GM19467 (cell line): ENCODE measurements around the gene UBE2O.

Experiments
- ATAC-seq: cut with Tn5 transposase; IDR thresholded peaks from one replicate; pipeline ENCODE4 v1.9.1; 2021; ENCODE audit warnings: mild to moderate bottlenecking, moderate library complexity; ENCODE audit not compliant: unreplicated experiment

UBE2O gene

DNA sequence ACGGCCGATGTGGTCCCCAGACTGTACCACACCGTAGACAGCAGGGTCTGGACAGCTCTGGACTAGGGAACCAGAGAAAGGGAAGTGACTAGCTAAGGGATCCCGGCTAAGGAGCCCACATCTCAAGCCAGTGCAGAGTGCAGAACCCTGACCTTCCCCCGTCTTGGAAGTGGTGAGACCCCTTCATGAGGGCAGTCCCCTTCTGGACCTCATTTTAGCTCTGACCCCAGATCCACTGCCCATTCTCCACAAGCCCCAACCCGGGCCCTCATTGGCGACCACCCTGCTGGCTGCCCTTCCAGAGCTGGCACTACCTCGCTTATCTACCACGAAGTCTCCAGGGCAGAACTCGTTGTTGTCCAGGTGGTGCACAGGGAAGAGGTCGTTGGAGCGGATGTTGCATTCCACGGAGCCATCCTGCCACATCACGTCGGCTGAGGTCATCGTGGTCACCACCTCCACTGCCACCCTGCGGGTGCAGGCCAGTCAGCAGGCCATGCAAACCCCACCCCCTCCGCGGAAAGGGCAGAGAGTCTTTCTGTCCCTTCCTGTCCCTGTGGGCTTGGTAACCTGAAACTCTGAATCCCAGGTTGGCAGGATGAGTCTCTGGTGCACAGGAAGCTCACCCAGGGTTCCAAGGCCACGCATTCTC is 54.3 kb downstream of the UBE2O start:
- ATAC-seq: no peak

GRCh38 chr17:76397687-76398522 is 55.0 kb downstream of the UBE2O start:
- ATAC-seq: no peak

DNA sequence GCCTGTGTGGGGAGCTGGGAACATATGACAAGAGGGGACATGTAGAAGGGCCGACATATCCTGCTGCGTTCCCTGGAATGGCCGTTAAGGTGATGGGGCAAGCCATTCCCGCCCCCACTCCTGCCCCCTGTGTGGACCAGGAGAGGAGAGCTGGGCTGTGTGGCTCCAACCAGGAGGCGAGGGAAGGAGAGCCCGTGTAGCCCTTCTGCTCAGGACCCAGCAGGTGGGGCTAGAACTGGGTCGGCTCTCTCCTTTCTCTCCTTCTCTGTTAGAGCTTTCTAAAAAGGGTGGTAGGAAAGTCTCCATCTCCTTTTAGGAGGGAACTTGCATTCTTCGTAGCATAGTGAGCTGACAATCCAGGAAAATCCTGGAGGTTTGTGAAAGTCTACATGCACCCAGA is 55.8 kb downstream of the UBE2O start:
- ATAC-seq: no peak

DNA sequence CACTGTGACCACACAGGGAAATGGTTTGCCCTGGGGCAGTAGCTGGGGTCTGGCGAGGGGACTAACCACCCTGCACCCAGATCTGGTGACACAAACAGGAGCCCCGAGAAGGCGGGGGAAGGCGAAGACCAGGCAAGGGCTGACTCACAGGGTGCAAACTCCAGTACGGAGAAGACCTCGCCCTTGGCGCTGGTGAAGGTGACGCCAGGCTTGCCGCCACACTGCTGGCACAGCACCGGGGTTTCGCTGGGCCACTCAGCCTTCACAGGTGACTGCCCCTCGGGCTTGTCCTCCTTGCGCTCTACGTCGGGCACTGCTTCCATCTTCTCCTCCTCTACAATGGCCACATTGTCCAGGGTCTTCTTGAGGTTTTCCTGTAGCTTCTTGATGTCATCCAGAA is 57.0 kb downstream of the UBE2O start:
- ATAC-seq: no peak

DNA sequence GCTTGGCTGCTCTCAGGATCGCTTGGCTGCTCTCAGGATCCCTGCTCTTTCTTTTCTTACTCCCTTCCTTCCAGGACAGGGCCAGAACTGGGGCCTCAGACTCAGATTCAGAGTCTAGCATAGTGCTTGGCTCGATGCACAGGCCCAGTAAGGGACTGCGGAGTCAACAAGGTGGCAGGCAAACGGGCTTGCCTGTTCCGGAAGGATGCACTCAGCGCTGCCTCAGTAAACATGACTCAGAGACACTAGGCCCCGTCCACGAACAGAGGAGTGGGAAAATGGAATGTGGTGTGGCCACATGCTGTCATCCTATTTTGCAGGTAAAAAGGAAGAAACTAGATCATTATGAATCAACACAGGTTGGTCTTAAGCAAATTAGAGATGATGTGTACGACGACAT is 58.8 kb downstream of the UBE2O start:
- no peak for ATAC-seq

- no peak for ATAC-seq
Observed at GRCh38 chr17:76391200-76391715, 61.7 kb downstream of the UBE2O start.

GRCh38 chr17:76390003-76390421 is 62.9 kb downstream of the UBE2O start:
- no peak for ATAC-seq

GRCh38 chr17:76388966-76389888 is 63.7 kb downstream of the UBE2O start:
- no peak for ATAC-seq

- ATAC-seq: no peak
Observed at GRCh38 chr17:76386966-76387765, 65.8 kb downstream of the UBE2O start.

DNA sequence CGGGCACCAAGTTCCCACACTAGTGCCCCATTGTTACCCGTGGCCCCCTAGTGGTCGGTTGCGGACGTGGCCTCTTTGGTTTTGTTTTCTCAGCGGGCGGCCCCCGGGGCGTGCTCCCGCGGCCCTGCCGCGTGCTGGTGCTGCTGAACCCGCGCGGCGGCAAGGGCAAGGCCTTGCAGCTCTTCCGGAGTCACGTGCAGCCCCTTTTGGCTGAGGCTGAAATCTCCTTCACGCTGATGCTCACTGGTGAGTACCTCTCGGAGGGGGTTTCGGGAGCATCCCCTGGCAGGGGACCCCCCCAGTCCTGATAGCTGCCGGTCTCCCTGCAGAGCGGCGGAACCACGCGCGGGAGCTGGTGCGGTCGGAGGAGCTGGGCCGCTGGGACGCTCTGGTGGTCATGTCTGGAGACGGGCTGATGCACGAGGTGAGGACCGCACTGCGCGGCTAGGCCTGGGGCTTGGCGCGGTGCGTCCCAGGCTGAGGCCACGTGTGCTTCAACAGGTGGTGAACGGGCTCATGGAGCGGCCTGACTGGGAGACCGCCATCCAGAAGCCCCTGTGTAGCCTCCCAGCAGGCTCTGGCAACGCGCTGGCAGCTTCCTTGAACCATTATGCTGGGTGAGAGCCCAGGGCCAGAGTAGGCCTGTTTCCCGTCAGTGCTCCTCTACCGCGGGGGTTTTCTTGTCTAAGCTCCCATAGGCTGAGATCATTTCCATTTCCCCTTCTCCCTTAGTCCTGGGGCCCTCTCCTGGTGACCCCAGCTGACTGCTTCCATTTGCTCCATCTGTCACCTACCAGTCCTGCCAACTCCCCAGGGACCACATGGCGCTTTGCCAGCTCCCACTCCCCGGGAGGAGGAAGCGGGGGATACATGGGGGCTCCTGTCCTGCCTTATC is 66.8 kb downstream of the UBE2O start:
- ATAC-seq: no peak

DNA sequence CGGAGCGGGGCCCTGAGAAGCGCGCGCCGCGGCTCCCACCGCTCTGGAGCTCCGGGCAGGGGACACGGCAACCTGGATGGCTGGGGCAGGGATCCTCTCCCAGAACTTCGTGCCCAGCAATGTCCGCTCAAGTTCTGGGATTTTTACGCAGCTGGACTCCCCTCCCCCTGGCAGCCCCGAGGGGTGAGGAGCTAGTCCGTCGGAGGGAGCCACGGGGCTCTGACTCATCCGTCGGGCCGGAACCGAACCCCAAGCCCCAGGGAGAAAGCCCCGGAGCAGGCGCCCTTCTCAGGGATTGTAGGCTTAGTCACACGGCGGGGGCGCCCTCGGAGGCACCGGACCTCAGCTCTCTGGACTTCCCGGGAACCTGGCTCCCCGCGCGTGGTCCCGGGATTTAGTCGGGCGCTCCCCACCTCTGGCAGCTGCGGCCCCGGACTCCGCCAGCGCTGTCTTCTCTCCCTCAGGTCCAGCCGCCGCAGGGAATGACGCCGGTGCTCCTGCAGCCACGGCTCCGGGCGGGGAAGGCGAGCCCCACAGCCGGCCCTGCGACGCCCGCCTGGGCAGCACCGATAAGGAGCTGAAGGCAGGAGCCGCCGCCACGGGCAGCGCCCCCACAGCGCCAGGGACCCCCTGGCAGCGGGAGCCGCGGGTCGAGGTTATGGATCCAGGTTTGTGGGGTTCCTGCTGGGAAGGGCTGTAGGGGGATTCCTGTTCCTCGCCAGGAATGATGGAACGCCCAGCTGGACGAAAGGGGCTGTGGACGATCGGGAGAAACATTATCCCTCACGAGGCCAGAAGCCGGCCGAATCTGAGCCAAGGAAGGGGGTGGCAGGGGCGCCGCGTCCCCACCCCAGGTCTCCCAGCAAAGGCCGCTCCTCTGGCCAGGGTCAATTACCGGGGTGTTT is 67.7 kb downstream of the UBE2O start:
- peak; percentile 2 for ATAC-seq

GRCh38 chr17:76384222-76384986 is 68.5 kb downstream of the UBE2O start, which contains the start of gene SPHK1:
Gene SPHK1, plus strand, starts transcription at chr17:76384609. Its CDS starts 1,036 bp downstream, at chr17:76385645.
- ATAC-seq: peak; percentile 55

GRCh38 chr17:76383546-76384221 is 69.3 kb downstream of the UBE2O start:
- peak; percentile 14 for ATAC-seq

GRCh38 chr17:76382803-76383545 is 70.0 kb downstream of the UBE2O start:
- ATAC-seq: no peak

DNA sequence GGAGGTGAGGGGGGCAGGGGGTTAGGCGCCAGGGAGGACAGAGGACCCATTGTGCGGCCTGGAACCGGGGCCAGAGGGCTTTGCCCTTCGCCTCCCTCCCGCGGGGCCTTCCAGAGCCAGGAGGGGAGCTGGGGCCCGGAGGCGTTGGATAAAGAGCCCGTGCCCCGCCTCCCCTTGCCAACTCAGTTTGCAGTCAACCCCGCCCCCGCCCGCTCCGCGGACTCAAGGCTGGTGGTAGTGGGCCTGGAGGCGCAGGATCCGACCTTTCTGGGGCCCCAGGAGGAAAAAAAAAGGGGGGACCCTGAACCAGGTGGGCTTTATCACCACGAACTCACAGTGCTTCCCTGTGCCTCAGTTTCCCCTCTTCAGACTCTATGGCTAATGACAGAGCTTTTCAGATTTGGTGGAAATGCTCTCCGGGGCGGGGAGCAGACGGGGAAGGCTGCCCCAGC is 70.6 kb downstream of the UBE2O start:
- no peak for ATAC-seq
